IPS-18c (cell line): Measurements from ENCODE around the gene HOXD10.

Source experiments
- H3K4me3 ChIP-seq: 2 replicates; pipeline ENCODE4 v1.7.0; 2013; ENCODE audit warnings: low read depth, mild to moderate bottlenecking, low read length, moderate library complexity; ENCODE audit not compliant: insufficient read depth
- H3K9me3 ChIP-seq: one replicate; pipeline ENCODE4 v1.6.1; 2013; ENCODE audit warnings: mild to moderate bottlenecking, low read length, moderate library complexity; ENCODE audit not compliant: control insufficient read depth, insufficient read depth

HOXD10 gene

GRCh38 chr2:176080540-176081375 is 35.8 kb upstream of the HOXD10 start:
- Histone ChIP-seq H3K4me3 (peak overlapping the region; percentile 31; the same call in 1 of the 2 replicates), H3K9me3 (peaks cover 7% of the 10 kb centered on the region)

- peak overlapping the region; percentile 31; the same call in 1 of the 2 replicates for H3K4me3 ChIP-seq
- H3K9me3 ChIP-seq: peaks cover 7% of the 10 kb centered on the region
Measured at GRCh38 chr2:176081376-176081836, 35.2 kb upstream of the HOXD10 start.

DNA sequence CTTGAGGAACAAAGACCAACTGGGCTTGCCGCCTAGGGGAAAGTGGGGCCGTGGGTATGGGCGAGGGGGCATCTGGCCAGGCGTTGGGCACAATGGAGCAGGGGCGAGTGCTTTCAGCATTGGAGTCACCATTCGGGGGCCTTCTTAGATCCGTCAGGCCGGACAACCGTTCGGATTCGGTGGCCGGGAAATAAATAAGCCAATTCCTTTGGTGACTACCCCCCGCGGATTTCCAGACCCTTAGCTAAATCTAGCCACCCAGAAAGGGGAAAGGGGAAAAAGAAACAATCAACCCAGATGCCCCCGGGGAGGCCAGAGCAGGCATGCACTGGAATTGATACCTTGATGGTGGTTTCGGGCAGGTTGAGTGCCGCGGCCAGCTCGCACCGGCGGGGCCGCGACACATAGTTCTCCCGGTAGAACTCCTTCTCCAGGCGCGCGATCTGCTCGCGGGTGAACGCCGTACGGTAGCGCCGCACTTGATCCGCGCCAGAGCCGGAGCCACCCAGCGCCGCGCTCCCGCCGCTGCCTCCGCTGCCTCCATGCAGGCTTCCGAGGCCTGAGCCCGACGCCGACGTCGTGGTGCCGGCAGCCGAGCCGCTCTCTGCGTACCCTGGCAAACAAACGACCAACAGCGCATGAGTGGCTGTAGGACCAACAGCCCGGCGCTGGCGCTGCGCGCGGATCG is 34.6 kb upstream of the HOXD10 start:
- H3K4me3 ChIP-seq: no peak overlapping the region
- peaks cover 7% of the 10 kb centered on the region for H3K9me3 ChIP-seq

GRCh38 chr2:176082525-176082823 is 34.1 kb upstream of the HOXD10 start:
- H3K4me3 ChIP-seq: no peak overlapping the region

GRCh38 chr2:176082824-176083751 is 33.5 kb upstream of the HOXD10 start:
- Histone ChIP-seq H3K4me3 (no peak overlapping the region), H3K9me3 (peaks cover 7% of the 10 kb centered on the region)

More at GRCh38 chr2:176082525-176082823, 34.1 kb upstream of the HOXD10 start:
- peaks cover 7% of the 10 kb centered on the region for H3K9me3 ChIP-seq

- Histone ChIP-seq H3K4me3 (no peak within 1 kb of the TSS), H3K9me3 (peaks cover 7% of the 10 kb centered on the region)
Measured at GRCh38 chr2:176083796-176084261, 32.7 kb upstream of the HOXD10 start, which contains the start of gene EVX2. TSS of gene EVX2 (minus strand) at chr2:176083962. CDS start at chr2:176083776, 186 bp downstream.

DNA sequence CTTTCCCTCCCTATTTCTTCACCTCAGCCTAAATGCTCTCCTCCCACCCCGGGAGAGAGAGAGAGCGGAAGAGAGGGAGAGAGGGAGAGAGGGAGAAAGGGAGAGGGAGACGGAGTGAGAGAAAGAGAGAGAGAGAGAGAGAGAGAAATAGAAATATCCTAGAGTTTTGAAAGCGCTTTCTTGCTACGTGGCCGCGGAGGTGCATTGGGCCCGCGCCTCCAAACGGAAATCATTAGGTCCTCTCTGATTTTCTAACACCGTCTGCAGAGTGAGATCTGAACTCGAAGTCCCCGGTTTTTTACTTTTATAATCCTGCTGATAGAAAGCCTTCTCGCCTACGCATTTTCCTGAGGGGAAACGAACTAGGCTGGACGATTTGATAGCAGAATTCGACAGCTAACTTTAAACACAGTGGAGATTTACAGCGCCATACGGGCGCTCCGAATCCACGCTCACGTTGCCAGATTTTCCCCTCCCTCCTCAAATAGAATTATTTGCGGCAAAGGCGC is 31.9 kb upstream of the HOXD10 start:
- no peak overlapping the region for H3K4me3 ChIP-seq

GRCh38 chr2:176085120-176085788 is 31.3 kb upstream of the HOXD10 start:
- Histone ChIP-seq H3K9me3 (peaks cover 4% of the 10 kb centered on the region), H3K4me3 (no peak overlapping the region)

More for the DNA sequence above, 31.9 kb upstream of the HOXD10 start:
- H3K9me3 ChIP-seq: peaks cover 5% of the 10 kb centered on the region

DNA sequence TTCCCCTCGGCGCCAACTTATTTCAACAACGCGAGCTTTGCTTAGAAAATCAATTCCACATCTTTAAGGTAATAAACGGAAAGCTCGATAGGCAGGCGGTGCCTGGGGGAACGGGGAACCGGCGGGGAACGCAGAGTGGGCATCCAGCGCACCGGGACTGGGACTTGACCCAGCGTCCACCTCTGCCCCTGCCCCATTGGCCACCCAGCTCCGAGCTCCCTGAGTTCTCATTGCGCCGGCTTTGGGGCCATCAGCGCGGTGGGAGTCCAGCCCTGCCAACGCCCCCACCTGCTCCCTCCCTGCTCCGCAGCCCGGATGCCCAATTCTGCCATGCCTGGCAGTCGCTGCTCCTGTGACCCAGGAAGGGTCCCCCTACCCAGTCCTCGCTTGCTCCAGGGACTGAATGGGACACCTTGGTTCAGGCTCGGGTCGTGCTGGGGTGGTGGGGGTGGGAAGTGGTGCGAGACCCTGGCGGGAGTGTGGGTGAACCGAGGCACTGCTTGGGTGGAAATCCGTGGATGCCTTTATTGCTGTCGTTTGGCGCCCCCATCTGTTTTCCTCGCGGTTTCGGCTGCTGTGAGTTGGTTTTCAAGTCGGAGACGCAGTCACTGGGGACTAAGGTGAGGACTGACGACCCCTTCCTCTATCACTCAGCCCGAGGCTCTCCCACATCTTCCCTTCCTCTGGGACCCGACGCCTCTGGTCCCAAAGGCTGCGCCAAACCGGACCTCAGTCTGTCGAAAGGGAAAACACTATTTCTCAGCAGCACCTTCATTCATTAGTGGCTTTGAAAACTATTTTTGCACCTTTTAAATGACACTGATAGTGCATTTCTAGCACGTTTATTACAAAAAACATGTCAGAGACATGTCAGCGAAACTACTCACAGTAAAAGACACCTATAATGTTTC is 30.5 kb upstream of the HOXD10 start:
- Histone ChIP-seq H3K4me3 (no peak overlapping the region), H3K9me3 (peaks cover 4% of the 10 kb centered on the region)

- Histone ChIP-seq H3K4me3 (peak overlapping the region; percentile 26; the same call in 1 of the 2 replicates), H3K9me3 (peaks cover 2% of the 10 kb centered on the region)
Measured at GRCh38 chr2:176087330-176088047, 29.1 kb upstream of the HOXD10 start.

GRCh38 chr2:176088048-176088936 is 28.3 kb upstream of the HOXD10 start:
- peak overlapping the region; percentile 26 for H3K4me3 ChIP-seq

GRCh38 chr2:176088937-176089842 is 27.4 kb upstream of the HOXD10 start:
- Histone ChIP-seq H3K4me3 (no peak overlapping the region), H3K9me3 (peaks cover 4% of the 10 kb centered on the region)

More at GRCh38 chr2:176088048-176088936, 28.3 kb upstream of the HOXD10 start:
- peaks cover 2% of the 10 kb centered on the region for H3K9me3 ChIP-seq

DNA sequence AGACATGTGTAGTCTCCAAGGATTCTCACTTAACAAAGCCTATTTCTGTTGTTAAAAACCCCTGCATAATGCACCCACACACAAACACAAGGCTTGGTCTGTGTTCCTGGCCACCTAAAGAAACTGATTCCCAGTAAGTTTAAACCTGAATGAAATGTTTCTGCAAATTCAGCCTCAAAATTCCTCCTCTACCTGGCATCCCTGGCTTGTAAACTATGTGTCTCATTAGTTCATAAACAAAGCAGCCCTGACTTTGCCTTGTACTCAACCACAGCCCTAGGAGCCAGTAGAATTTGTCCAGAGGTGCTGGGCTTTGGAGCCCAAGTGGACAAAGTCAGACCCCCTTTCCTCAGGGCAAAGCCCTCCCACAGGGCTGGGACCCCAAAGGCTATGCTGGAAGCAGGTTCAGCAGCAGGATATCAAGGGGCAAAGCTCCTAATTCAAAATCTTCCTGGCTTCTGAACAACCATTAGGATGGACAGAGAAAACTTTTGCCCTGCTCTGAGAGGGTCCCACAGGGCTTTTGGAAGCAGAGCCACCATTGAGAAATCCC is 26.7 kb upstream of the HOXD10 start:
- Histone ChIP-seq H3K4me3 (no peak overlapping the region), H3K9me3 (peaks cover 4% of the 10 kb centered on the region)
